KMS-11 (cell line): Measurements from ENCODE around the gene AMOTL1.

Experiments
- H2AFZ ChIP-seq: fragments of 200-600 bp; sonication (generic); 2 replicates; pipeline ENCODE4 v1.6.1; 2016; ENCODE audit warnings: antibody characterized with exemption, mixed run types, low read depth
- H3K27ac ChIP-seq: fragments of 200-600 bp; sonication (generic); 2 replicates; pipeline ENCODE4 v1.6.1; 2016; ENCODE audit warnings: mild to moderate bottlenecking, mixed run types
- H3K27me3 ChIP-seq: fragments of 200-600 bp; sonication (generic); 2 replicates; pipeline ENCODE4 v1.6.1; 2017; ENCODE audit warnings: mild to moderate bottlenecking, low read depth, mixed run types, moderate library complexity; ENCODE audit not compliant: insufficient read depth
- H3K36me3 ChIP-seq: fragments of 200-600 bp; sonication (generic); 2 replicates; pipeline ENCODE4 v1.6.1; 2017; ENCODE audit warnings: mild to moderate bottlenecking, mixed run types; ENCODE audit not compliant: insufficient read depth
- H3K4me1 ChIP-seq: fragments of 200-600 bp; sonication (generic); 2 replicates; pipeline ENCODE4 v1.6.1; 2016; ENCODE audit warnings: mild to moderate bottlenecking, low read depth, mixed run types; ENCODE audit not compliant: poor library complexity, severe bottlenecking
- H3K4me2 ChIP-seq: fragments of 200-600 bp; sonication (generic); 2 replicates; pipeline ENCODE4 v1.7.0; 2016; ENCODE audit warnings: mild to moderate bottlenecking, mixed run types
- H3K4me3 ChIP-seq: fragments of 200-600 bp; sonication (generic); IDR thresholded peaks from 2 replicates; pipeline ENCODE4 v1.6.1; 2017; ENCODE audit warnings: low read depth, low read length, mixed read lengths; ENCODE audit not compliant: insufficient read depth
- H3K79me2 ChIP-seq: fragments of 200-600 bp; sonication (generic); 2 replicates; pipeline ENCODE4 v1.6.1; 2016; ENCODE audit warnings: low read depth, mixed run types; ENCODE audit not compliant: insufficient read depth
- H3K9ac ChIP-seq: fragments of 200-600 bp; sonication (generic); 2 replicates; pipeline ENCODE4 v1.6.1; 2016; ENCODE audit warnings: mild to moderate bottlenecking, mixed run types
- H4K20me1 ChIP-seq: fragments of 200-600 bp; sonication (generic); 2 replicates; pipeline ENCODE4 v1.6.1; 2016; ENCODE audit warnings: mild to moderate bottlenecking, mixed run types; ENCODE audit not compliant: insufficient read depth
- CTCF ChIP-seq: fragments of 200-600 bp; sonication (generic); conservative IDR thresholded peaks from 2 replicates; pipeline ENCODE4 v1.6.1; 2017; ENCODE audit warnings: low read depth, mild to moderate bottlenecking, antibody characterized with exemption, low read length, moderate library complexity, mixed read lengths

Gene AMOTL1

GRCh38 chr11:94814272-94814976 lies 46.3 kb downstream of the AMOTL1 start:
- no peaks in the 10 kb centered on the region for H3K27me3 ChIP-seq
- no peaks in the 10 kb centered on the region for H3K36me3 ChIP-seq
- no peak overlapping the region for H3K4me3 ChIP-seq
- H4K20me1 ChIP-seq, result no peaks in the 10 kb centered on the region
- H3K79me2 ChIP-seq, result no peaks in the 10 kb centered on the region
- no peak overlapping the region for H2AFZ ChIP-seq
- no peak overlapping the region for H3K9ac ChIP-seq
- no peak overlapping the region for H3K27ac ChIP-seq
- no peaks in the 10 kb centered on the region for H3K4me1 ChIP-seq
- H3K4me2 ChIP-seq, result no peak overlapping the region
- TF ChIP-seq CTCF, result no peak

- Histone ChIP-seq H3K27ac (no peak overlapping the region), H3K4me3 (no peak overlapping the region), H3K27me3 (no peaks in the 10 kb centered on the region), H3K79me2 (no peaks in the 10 kb centered on the region), H3K4me2 (no peak overlapping the region), H2AFZ (no peak overlapping the region), H3K9ac (no peak overlapping the region), H3K36me3 (no peaks in the 10 kb centered on the region), H3K4me1 (no peaks in the 10 kb centered on the region), H4K20me1 (no peaks in the 10 kb centered on the region)
- TF ChIP-seq CTCF, result no peak
Measured at GRCh38 chr11:94815705-94816344, 47.7 kb downstream of the AMOTL1 start.

GRCh38 chr11:94820480-94820879 lies 52.3 kb downstream of the AMOTL1 start:
- Histone ChIP-seq H4K20me1 (no peaks in the 10 kb centered on the region), H3K4me1 (no peaks in the 10 kb centered on the region), H3K79me2 (no peaks in the 10 kb centered on the region), H2AFZ (no peak overlapping the region), H3K36me3 (no peaks in the 10 kb centered on the region), H3K9ac (no peak overlapping the region), H3K4me2 (no peak overlapping the region), H3K27ac (no peak overlapping the region), H3K27me3 (no peaks in the 10 kb centered on the region), H3K4me3 (no peak overlapping the region)
- no peak for TF ChIP-seq CTCF

- TF ChIP-seq CTCF, result no peak
- Histone ChIP-seq H3K4me1 (no peaks in the 10 kb centered on the region), H3K36me3 (no peaks in the 10 kb centered on the region), H3K9ac (no peak overlapping the region), H3K79me2 (no peaks in the 10 kb centered on the region), H2AFZ (no peak overlapping the region), H3K27me3 (no peaks in the 10 kb centered on the region), H3K27ac (no peak overlapping the region), H3K4me3 (no peak overlapping the region), H4K20me1 (no peaks in the 10 kb centered on the region), H3K4me2 (no peak overlapping the region)
Measured at GRCh38 chr11:94821439-94821838, 53.3 kb downstream of the AMOTL1 start.
